ENCODE data around the gene POLR3H.

POLR3H gene

GRCh38 chr22:41513391-41513790, 30.9 kb downstream of the POLR3H start:
- no peak for DNase-seq (ENCODE audit: low read depth)

GRCh38 chr22:41512421-41513194, 31.7 kb downstream of the POLR3H start:
- no peak for DNase-seq (ENCODE audit: low read depth)

DNA sequence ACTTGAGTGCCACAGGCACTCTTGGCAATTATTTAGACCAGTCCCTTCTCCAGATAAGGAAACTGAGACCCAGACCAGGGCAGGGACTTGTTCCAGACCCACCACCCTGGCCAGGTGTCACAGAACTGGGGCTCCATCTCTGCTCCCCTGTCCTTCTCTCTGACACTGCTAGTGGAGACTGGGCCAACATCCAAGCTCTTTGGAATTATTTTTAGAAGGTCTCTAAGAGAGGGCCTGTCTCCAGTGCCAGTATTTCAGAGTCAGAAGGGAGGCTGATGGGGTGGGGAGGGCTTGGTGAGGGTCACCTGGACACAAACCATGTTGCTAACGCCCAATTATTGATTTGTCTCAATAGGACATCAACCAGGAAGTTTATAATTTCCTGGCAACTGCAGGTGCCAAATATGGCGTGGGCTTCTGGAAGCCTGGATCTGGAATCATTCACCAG, 32.7 kb downstream of the POLR3H start:
- DNase-seq (ENCODE audit: low read depth) = no peak

GRCh38 chr22:41508770-41509170, 35.5 kb downstream of the POLR3H start:
- DNase-seq (ENCODE audit: low read depth) = no peak

GRCh38 chr22:41507330-41508063, 36.8 kb downstream of the POLR3H start:
- no peak for DNase-seq (ENCODE audit: low read depth)

GRCh38 chr22:41505511-41506220, 38.6 kb downstream of the POLR3H start:
- no peak for DNase-seq (ENCODE audit: low read depth)

- DNase-seq (ENCODE audit: low read depth) = no peak
Measured at GRCh38 chr22:41504816-41505215, 39.5 kb downstream of the POLR3H start.

- no peak for DNase-seq (ENCODE audit: low read depth)
Measured at GRCh38 chr22:41504397-41504796, 39.9 kb downstream of the POLR3H start.

- no peak for DNase-seq (ENCODE audit: low read depth)
Measured at GRCh38 chr22:41501209-41501608, 43.1 kb downstream of the POLR3H start.

DNA sequence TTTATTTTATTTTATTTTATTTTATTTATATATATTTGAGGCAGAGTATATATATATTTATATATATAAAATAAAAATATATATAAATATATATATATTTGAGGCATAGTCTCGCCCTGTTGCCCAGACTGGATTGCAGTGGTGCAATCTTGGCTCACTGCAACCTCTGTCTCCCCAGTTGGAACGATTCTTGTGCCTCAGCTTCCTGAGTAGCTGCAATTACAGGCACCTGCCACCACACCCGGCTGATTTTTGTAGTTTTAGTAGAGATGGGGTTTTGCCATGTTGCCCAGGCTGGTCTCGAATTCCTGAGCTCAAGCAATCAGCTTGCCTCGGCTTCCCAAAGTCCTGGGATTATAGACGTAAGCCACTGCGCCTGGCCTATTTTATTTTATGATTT, 44.0 kb downstream of the POLR3H start:
- no peak for DNase-seq (ENCODE audit: low read depth)

DNA sequence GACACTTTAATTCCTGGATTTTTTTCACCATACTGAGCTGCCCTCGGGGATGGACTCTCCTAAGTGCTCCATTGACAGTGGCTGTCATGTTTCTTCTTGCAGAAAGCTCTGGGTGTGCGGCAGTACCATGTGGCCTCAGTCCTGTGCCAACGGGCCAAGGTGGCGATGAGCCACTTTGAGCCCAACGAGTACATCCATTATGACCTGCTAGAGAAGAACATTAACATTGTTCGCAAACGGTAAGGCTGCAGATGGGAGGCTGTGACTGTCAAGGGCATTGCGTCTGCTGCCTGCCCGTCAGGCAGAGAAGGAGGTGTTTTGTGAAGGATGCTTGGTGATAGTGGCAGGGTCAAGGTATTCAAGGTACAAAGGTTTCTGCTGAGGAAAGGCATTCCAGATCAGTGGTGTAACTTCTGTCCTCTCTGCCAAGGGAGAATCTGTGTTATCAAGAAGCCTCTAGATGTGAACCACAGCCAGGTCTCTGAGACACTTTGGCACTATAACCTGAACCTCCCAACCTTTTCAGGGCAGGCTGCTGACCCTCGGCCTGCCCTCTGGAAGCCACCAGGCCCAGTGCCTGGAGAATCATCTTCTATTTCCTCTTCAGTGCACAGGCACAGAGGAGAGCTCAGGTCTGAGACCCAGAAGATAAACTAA, 44.5 kb downstream of the POLR3H start:
- DNase-seq (ENCODE audit: low read depth) = no peak

DNA sequence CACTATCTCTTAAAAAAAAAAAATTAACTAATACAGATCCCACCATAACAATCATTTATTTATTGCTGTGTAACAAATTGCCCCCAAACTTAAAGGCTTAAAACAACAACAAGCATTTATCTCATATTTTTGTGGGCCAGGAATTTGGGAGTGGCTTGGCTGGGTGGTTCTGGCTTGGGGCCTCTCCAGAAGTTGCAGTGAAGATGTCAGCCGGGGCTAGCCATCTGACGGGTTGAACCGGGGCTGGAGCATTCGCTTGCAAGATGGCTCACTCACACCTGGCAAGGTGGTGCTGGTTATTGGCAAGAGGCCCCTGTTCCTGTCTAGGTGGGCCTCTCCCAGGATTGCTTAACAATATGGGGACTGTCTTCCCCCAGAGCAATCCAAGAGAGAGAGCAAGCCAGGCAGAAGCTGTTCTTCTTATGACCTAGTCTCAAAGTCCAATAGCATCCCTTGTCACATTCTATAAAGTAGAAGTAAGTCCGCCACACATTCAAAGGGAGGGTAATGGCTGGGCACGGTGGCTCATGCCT, 45.9 kb downstream of the POLR3H start:
- DNase-seq (ENCODE audit: low read depth) = no peak

- no peak for DNase-seq (ENCODE audit: low read depth)
Measured at GRCh38 chr22:41491374-41492100, 52.7 kb downstream of the POLR3H start.

GRCh38 chr22:41488596-41489385, 55.5 kb downstream of the POLR3H start:
- no peak for DNase-seq (ENCODE audit: low read depth)

GRCh38 chr22:41488076-41488475, 56.2 kb downstream of the POLR3H start:
- DNase-seq (ENCODE audit: low read depth) = no peak

DNA sequence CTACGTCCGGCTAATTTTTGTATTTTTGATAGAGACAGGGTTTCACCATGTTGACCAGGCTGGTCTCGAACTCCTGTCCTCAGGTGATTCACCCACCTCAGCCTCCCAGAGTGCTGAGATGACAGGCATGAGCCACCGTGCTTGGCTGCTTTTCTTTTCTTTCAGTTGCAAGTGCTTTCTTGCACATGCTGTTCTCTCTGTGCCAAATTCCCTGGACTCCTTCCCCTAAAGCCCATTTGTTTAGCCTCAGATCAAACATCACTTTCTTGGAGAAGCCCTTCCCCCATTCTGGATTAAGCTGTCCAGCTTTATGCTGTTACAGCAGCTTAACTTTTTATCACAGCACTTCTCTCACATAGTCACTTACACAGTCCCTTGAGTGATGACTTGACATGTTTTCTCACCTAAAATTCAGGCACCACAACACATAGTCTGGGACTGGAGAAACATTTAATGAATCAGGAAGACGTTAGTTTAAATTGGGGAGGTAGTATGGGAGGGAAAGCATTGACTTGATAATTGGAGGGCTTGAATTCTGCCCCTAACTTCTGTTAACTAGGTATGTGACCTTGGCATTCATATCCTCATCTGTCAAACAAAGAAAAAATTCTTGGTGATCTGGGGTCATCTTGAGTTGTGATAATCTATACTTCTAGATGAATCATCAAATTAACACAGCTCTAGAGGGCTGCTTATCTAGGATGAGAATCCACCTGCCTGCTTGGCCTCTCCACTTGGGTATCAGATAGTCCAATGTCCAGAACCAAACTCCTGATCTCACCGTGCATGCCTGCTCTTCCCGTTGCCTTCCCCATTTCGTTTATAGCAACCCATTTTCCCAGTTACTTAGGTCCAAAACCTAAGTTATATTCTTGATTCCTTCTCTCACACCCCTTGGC, 57.0 kb downstream of the POLR3H start:
- no peak for DNase-seq (ENCODE audit: low read depth)

DNA sequence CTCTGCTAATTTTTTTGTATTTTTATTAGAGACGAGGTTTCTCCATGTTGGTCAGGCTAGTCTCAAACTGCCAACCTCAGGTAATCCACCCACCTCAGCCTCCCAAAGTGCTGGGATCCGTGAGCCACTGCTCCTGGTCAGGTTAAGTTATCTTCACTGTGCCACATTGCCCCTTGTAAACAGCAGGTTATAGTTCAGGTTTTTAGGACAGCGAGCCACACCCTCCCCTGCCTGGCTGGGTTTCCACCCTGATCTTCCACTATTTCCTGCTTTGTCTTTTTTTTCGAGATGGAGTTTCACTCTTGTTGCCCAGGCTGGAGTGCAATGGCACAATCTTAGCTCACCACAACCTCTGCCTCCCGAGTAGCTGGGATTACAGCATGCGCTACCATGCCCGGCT, 59.2 kb downstream of the POLR3H start:
- no peak for DNase-seq (ENCODE audit: low read depth)

DNA sequence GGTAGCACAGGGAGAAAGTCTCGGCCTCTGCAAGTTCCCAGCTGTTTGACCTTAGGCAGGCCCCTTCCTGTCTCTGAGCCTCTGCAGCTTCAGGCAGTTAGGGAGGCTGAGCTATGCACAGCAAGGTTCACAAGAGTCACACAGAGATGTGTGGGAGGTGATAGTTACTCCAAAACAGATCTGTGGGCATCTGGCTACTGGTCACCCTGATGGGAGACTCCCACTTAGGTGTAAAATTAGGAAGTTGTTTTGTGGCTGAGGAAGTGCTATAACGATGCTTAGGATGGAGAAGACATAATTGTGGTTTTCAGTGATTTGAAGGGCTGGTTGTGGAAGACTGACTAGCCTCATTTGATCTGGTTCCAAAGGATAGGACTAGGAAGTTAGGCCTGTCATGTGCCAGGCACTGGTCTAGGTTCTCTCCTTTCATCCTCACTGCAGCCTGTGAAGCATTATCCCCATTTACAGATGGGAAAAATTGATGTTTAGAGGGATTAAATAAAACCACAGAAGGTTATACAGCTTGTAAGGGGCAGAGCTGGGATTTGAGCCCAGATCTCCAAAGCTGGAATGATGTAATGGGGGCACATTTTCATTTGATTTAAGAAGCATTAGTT, 61.8 kb downstream of the POLR3H start:
- DNase-seq (ENCODE audit: low read depth) = no peak

- DNase-seq (ENCODE audit: low read depth) = no peak
Measured at GRCh38 chr22:41481925-41482318, 62.3 kb downstream of the POLR3H start.

Data from activated T-cell treated with anti-CD3 and anti-CD28 coated beads for 1 hour (primary cell).